B cell (primary cell): ENCODE results near the gene TAGLN3. TPM values are rescaled to one million over a fixed set of nuclear protein-coding genes. Genes with fewer than 3 reads are reported as not detected.

Experiments
- ATAC-seq: fragments of 200-7000 bp; cut with Tn5 transposase; one replicate; pipeline ENCODE4 v1.10.0; 2021; ENCODE audit warnings: low read depth, mild to moderate bottlenecking, moderate number of reproducible peaks, moderate library complexity
- CTCF ChIA-PET: fragments of 350-600 bp; sonication (Branson Sonifier 250); formaldehyde crosslinking; loops from one replicate; lab custom pipeline; 2021; ENCODE audit warnings: antibody characterized with exemption, inconsistent platforms; lab: Charles Lee
- POLR2A ChIA-PET: fragments of 350-600 bp; sonication (Branson Sonifier 250); formaldehyde crosslinking; loops from one replicate; lab custom pipeline; 2021; ENCODE audit warnings: antibody characterized with exemption; lab: Charles Lee
- DNase-seq: peaks from one replicate; pipeline ENCODE4 v3.0.0; 2013
- H2AFZ ChIP-seq: 2 replicates; pipeline ENCODE4 v1.6.1; 2012; ENCODE audit warnings: mild to moderate bottlenecking, low read depth, low read length; ENCODE audit not compliant: insufficient read depth, poor library complexity, severe bottlenecking
- H3K27ac ChIP-seq, 2 donors: 1 replicate in 1 of 2; 2 replicates in 1 of 2; pipeline ENCODE4 v1.5.1; 2012 to 2013; ENCODE audit warnings: low read length in 2 of 2, mild to moderate bottlenecking in 2 of 2, moderate library complexity in 1 of 2
- H3K27me3 ChIP-seq, 4 experiments: fragments of 200-600 bp in 1 of 4; sonication (generic) in 1 of 4; replicated peaks in 1 of 4; 1 replicate in 2 of 4; 2 replicates in 2 of 4; pipeline versions ENCODE4 v1.6.1 to v1.7.0; 2013 to 2016; ENCODE audit warnings: low read length in 3 of 4, mild to moderate bottlenecking in 2 of 4, mixed read lengths in 1 of 4, moderate library complexity in 1 of 4; ENCODE audit not compliant: insufficient read depth in 4 of 4, control insufficient read depth in 3 of 4; ENCODE audit errors: control extremely low read depth in 1 of 4
- H3K36me3 ChIP-seq, 2 experiments: replicated peaks in 1 of 2; 1 replicate in 1 of 2; 2 replicates in 1 of 2; pipeline versions ENCODE4 v1.6.1 to v1.7.1; 2013; ENCODE audit warnings: low read length in 1 of 2; ENCODE audit not compliant: insufficient read depth in 2 of 2, control insufficient read depth in 1 of 2; ENCODE audit errors: control extremely low read depth in 1 of 2, extremely low read depth in 1 of 2
- H3K4me1 ChIP-seq, 2 donors: fragments of 200-600 bp in 1 of 2; sonication (generic) in 1 of 2; 1 replicate in 1 of 2; 2 replicates in 1 of 2; pipeline versions ENCODE4 v1.5.1 to v1.6.1; 2013 to 2017; ENCODE audit warnings: low read length in 2 of 2; ENCODE audit not compliant: control insufficient read depth in 2 of 2, insufficient read depth in 2 of 2
- H3K4me2 ChIP-seq: replicated peaks from 2 replicates; pipeline ENCODE3; 2012; ENCODE audit warnings: mild to moderate bottlenecking, low read depth, low read length; ENCODE audit not compliant: poor library complexity, severe bottlenecking
- H3K4me3 ChIP-seq, 5 experiments: fragments of 200-600 bp in 1 of 5; sonication (generic) in 1 of 5; 1 replicate in 3 of 5; 2 replicates in 2 of 5; pipeline versions ENCODE4 v1.5.1 to v1.7.0; 2011 to 2016; ENCODE audit warnings: low read length in 4 of 5, mild to moderate bottlenecking in 4 of 5, low read depth in 2 of 5, control low read depth in 1 of 5, moderate library complexity in 1 of 5; ENCODE audit not compliant: insufficient read depth in 1 of 5; ENCODE audit errors: control extremely low read depth in 1 of 5, extremely low read depth in 1 of 5
- H3K79me2 ChIP-seq: fragments of 200-600 bp; sonication (generic); one replicate; pipeline ENCODE4 v1.6.0; 2016; ENCODE audit warnings: low read length; ENCODE audit not compliant: control insufficient read depth, insufficient read depth
- H3K9ac ChIP-seq: fragments of 200-600 bp; sonication (generic); 2 replicates; pipeline ENCODE4 v1.6.1; 2017; ENCODE audit warnings: mild to moderate bottlenecking, low read length, moderate library complexity
- H3K9me3 ChIP-seq, 3 donors: one replicate each; pipeline versions ENCODE4 v1.6.1 to v1.7.1; 2013; ENCODE audit warnings: low read length in 2 of 3; ENCODE audit not compliant: control insufficient read depth in 2 of 3, insufficient read depth in 1 of 3; ENCODE audit errors: control extremely low read depth in 1 of 3
- H4K20me1 ChIP-seq: 2 replicates; pipeline ENCODE4 v1.6.0; 2012; ENCODE audit warnings: mild to moderate bottlenecking, low read length; ENCODE audit not compliant: insufficient read depth, control insufficient read depth, poor library complexity, severe bottlenecking
- H3K27ac Mint-ChIP-seq: one replicate; pipeline ENCODE4 v1.8.0; 2021; ENCODE audit warnings: mixed read lengths
- H3K27me3 Mint-ChIP-seq: one replicate; pipeline ENCODE4 v1.8.0; 2021; ENCODE audit warnings: mixed read lengths
- H3K4me1 Mint-ChIP-seq: one replicate; pipeline ENCODE4 v1.8.0; 2021; ENCODE audit warnings: mixed read lengths
- H3K4me3 Mint-ChIP-seq: one replicate; pipeline ENCODE4 v1.8.0; 2021; ENCODE audit warnings: mixed read lengths
- H3K9me3 Mint-ChIP-seq: one replicate; pipeline ENCODE4 v1.8.0; 2022; ENCODE audit warnings: mixed read lengths; ENCODE audit not compliant: insufficient read depth
- EZH2 ChIP-seq: IDR thresholded peaks from 2 replicates; pipeline ENCODE4 v1.6.1; 2012; ENCODE audit warnings: borderline replicate concordance, low read depth, mild to moderate bottlenecking, moderate library complexity, low read length; ENCODE audit not compliant: insufficient read depth, poor library complexity, severe bottlenecking
- WGBS: methylation state at CpG from one replicate; pipeline ENCODE4 v1.1.5; 2013; ENCODE audit warnings: missing lambda C conversion rate; ENCODE audit not compliant: insufficient coverage; 5-methylcytosine and 5-hydroxymethylcytosine counted together
- intact Hi-C: fragments of 100-400 bp; cut with micrococcal nuclease; formaldehyde crosslinking; loops from one replicate; pipeline ENCODE4 v1.10.0; 2022
- polyA plus RNA-seq: library from polyadenylated mRNA; depleted of rRNA; stranded (reverse); fragments of >200 nt; gene quantifications from 2 replicates; pipeline ENCODE4 v1.2.3, GENCODE V29; 2012
- total RNA-seq, 2 donors: library from RNA; stranded (reverse); fragments of 120-200 nt in 1 of 2; gene quantifications; 1 replicate in 1 of 2; 2 replicates in 1 of 2; pipeline versions ENCODE4 v1.2.3 to v1.2.4, GENCODE V29; 2013 to 2022
- TF ChIP-seq, protein P1 (sequence below): fragments of 200-600 bp; IDR thresholded peaks from one replicate; pipeline ENCODE4 v1.8.0; 2022; ENCODE audit warnings: antibody characterized with exemption, mild to moderate bottlenecking

TAGLN3 gene
- total and polyA plus RNA-seq, 2 donors (not counting 1 experiment from before 2014, with no cell fraction given) = not detected

GRCh38 chr3:111978583-111979433 lies 19.9 kb upstream of the TAGLN3 start, which contains the start of gene ABHD10:
TSS of gene ABHD10 (plus strand) at chr3:111979026. CDS start at chr3:111979062, 36 bp downstream.
- TF ChIP-seq, protein P1, sequence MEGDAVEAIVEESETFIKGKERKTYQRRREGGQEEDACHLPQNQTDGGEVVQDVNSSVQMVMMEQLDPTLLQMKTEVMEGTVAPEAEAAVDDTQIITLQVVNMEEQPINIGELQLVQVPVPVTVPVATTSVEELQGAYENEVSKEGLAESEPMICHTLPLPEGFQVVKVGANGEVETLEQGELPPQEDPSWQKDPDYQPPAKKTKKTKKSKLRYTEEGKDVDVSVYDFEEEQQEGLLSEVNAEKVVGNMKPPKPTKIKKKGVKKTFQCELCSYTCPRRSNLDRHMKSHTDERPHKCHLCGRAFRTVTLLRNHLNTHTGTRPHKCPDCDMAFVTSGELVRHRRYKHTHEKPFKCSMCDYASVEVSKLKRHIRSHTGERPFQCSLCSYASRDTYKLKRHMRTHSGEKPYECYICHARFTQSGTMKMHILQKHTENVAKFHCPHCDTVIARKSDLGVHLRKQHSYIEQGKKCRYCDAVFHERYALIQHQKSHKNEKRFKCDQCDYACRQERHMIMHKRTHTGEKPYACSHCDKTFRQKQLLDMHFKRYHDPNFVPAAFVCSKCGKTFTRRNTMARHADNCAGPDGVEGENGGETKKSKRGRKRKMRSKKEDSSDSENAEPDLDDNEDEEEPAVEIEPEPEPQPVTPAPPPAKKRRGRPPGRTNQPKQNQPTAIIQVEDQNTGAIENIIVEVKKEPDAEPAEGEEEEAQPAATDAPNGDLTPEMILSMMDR = no peak
- no peak for TF ChIP-seq EZH2
- Histone ChIP-seq H4K20me1 (peaks cover 12% of the 10 kb centered on the region), H3K4me3 (peak within 1 kb of the TSS; percentile 84 to 95 (median 84)), H3K27me3 (no peaks in the 10 kb centered on the region), H3K36me3 (peaks cover 0 to 1% of the 10 kb centered on the region in 2 experiments), H2AFZ (peak within 1 kb of the TSS; percentile 98), H3K27ac (peak within 1 kb of the TSS; percentile 72 to 75), H3K9me3 (no peaks in the 10 kb centered on the region), H3K9ac (peak within 1 kb of the TSS; percentile 76), H3K79me2 (peaks cover 50% of the 10 kb centered on the region), H3K4me2 (peak within 1 kb of the TSS; percentile 76), H3K4me1 (peaks cover 26 to 29% of the 10 kb centered on the region in 2 donors)
- DNase-seq (peak; percentile 98), ATAC-seq (peak; percentile 94)
- H3K9me3 Mint-ChIP-seq = no peaks in the 10 kb centered on the region
- no peaks in the 10 kb centered on the region for H3K27me3 Mint-ChIP-seq
- WGBS = 11% methylated on average over 56 of the region's 61 CpGs
- ChIA-PET CTCF (interaction anchor here (0.5 to 5.2 kb wide), 12 partner anchors 10 to 439 kb away, joined by 3 to 54 read pairs (median 4); no protein-coding TSS in a partner anchor), POLR2A (interaction anchor here (0.6 to 1.5 kb wide), 4 partner anchors 10 to 369 kb away, joined by 3 to 6 read pairs (median 3); partner anchors contain the start of gene PHLDB2)
- H3K27ac Mint-ChIP-seq = peak within 1 kb of the TSS; percentile 92
- intact Hi-C loops = loop anchor here (1.0 to 10.0 kb wide), 4 partner anchors 10 to 904 kb away; partner anchors contain the start of gene NECTIN3
- peak within 1 kb of the TSS; percentile 91 for H3K4me3 Mint-ChIP-seq
- H3K4me1 Mint-ChIP-seq = peaks cover 38% of the 10 kb centered on the region
